ENCODE data around the gene ADIPOR2.
A peak's percentile ranks its signal among the peaks of the same experiment; 100 is the strongest.

Gene ADIPOR2

GRCh38 chr12:1690578-1691122 lies at the start of gene ADIPOR2:
Gene ADIPOR2 (plus strand): TSS chr12:1691070. CDS start chr12:1754344, 63,274 bp downstream.
- peak; percentile 95 for DNase-seq

GRCh38 chr12:1642513-1642912 lies 48.4 kb upstream of the ADIPOR2 start:
- no peak for DNase-seq

GRCh38 chr12:1643043-1643442 lies 47.8 kb upstream of the ADIPOR2 start:
- no peak for DNase-seq

GRCh38 chr12:1643905-1644533 lies 46.9 kb upstream of the ADIPOR2 start:
- DNase-seq: no peak

GRCh38 chr12:1644534-1645438 lies 46.1 kb upstream of the ADIPOR2 start:
- no peak for DNase-seq

- DNase-seq: no peak
Observed at GRCh38 chr12:1645819-1646218, 45.1 kb upstream of the ADIPOR2 start.

- no peak for DNase-seq
Observed at GRCh38 chr12:1646569-1647284, 44.1 kb upstream of the ADIPOR2 start.

- no peak for DNase-seq
Observed at GRCh38 chr12:1647285-1647669, 43.6 kb upstream of the ADIPOR2 start.

GRCh38 chr12:1650260-1650977 lies 40.5 kb upstream of the ADIPOR2 start:
- no peak for DNase-seq

- DNase-seq: no peak
Observed at GRCh38 chr12:1650978-1651361, 39.9 kb upstream of the ADIPOR2 start.

- no peak for DNase-seq
Observed at GRCh38 chr12:1651946-1652345, 38.9 kb upstream of the ADIPOR2 start.

- DNase-seq: no peak
Observed at GRCh38 chr12:1655225-1655788, 35.6 kb upstream of the ADIPOR2 start.

- no peak for DNase-seq
Observed at GRCh38 chr12:1656902-1657301, 34.0 kb upstream of the ADIPOR2 start.

- no peak for DNase-seq
Observed at GRCh38 chr12:1657688-1658087, 33.2 kb upstream of the ADIPOR2 start.

GRCh38 chr12:1660304-1661187 lies 30.3 kb upstream of the ADIPOR2 start:
- DNase-seq: peak; percentile 55 to 62

- DNase-seq: peak; percentile 87 to 91
Observed at GRCh38 chr12:1661553-1662335, 29.1 kb upstream of the ADIPOR2 start.

- peak; percentile 16 to 35 for DNase-seq
Observed at GRCh38 chr12:1662761-1663439, 28.0 kb upstream of the ADIPOR2 start.

GRCh38 chr12:1663440-1664132 lies 27.3 kb upstream of the ADIPOR2 start:
- DNase-seq: peak in 1 of 2 donors; percentile 16

GRCh38 chr12:1665366-1665765 lies 25.5 kb upstream of the ADIPOR2 start:
- DNase-seq: no peak

Measured in CD4-positive, alpha-beta T cell treated with Interleukin-1 beta for 1 hour (primary cell).